Activated T-helper 1 cell treated with Interleukin-2 at 50 U/mL for 16 hours (primary cell): ENCODE data around the gene PLPPR5.
"Not testable (repeated sequence)": the region's sequence is repeated elsewhere in the genome, so short reads cannot be mapped to it uniquely, and the experiment has no call there.

Experiments used
- DNase-seq: peaks from one replicate; pipeline ENCODE4 v3.0.0-alpha.2; 2020; ENCODE audit warnings: low read depth

The PLPPR5 gene

DNA sequence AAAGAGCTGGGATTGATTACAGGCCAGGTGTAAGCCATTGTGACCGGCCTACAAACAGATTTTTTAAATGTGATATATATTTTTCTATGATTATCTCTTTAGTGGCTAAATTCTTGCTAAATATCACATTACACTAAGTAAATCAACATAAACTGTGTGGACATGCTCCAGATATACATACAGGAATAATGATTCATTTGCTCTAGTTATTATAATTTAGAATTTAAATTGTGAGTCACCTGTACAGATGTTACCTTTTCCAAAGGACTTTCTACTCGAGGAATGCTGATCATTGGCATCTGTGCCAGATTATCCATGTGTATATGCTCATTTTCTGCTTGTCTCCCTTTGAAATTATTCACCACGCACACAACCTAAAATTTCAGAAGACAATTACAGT lies 90.1 kb downstream of the PLPPR5 start:
- DNase-seq, result no peak

- no peak for DNase-seq
Observed at GRCh38 chr1:98910827-98911226, 93.8 kb downstream of the PLPPR5 start.

DNA sequence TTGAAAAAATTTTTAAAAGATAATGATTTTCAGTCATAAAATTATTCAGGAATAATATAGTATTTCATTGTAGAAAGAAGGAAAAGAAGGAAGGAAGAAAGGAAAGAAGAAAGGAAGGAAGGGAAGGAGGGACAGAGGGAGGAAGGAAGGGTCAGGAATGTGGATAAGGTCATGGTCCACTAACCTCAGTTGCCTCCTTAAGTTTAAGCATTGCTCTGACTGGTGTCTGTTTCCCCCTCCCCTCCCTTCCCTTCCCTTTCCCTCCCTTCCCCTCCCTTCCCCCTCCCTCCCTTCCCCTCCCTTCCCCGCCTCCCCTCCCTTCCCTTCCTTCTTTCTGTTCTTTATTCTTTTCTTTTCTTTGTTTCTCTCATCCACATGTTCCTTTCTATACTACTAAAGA lies 95.7 kb downstream of the PLPPR5 start:
- DNase-seq, result no peak

GRCh38 chr1:98906809-98907208 lies 97.9 kb downstream of the PLPPR5 start:
- no peak for DNase-seq

DNA sequence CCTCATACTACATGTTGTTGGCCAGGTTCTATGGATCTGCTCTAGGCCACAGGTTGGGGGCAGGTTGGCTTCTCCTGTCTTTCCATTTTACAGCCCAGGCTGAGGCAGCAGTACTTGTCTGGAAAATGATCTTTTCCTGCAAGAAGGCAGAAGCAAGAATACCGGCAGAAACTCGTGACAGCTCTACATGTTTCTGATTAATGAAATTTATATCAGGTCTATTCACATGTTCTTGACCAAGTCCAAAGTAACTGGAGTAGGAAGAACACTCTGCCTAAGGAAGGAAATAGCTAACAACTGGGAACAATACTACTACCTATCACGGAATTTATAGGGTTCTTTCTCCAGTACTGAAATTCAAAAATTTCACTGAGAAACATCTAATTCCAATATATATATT lies 98.3 kb downstream of the PLPPR5 start:
- no peak for DNase-seq

DNA sequence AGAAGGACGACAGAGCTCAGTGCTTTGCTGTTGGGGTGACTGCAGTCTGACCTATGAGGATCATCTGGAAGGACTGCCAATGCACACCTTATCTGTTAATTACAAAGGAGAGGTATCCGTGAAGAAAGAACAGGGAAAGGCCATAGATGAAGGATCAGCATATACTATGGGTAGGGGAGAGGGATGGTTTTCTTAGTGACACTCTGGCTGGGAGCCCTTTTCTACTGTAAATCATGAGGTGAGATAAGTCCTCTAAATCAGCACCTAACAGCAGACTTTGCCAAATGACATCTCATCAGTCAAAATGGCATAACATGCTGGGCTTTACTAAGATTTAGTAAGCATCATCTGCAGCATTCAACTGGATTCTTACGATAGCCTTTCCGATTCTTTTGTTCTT lies 100.0 kb downstream of the PLPPR5 start:
- DNase-seq, result no peak

GRCh38 chr1:98903726-98904125 lies 100.9 kb downstream of the PLPPR5 start:
- no peak for DNase-seq

DNA sequence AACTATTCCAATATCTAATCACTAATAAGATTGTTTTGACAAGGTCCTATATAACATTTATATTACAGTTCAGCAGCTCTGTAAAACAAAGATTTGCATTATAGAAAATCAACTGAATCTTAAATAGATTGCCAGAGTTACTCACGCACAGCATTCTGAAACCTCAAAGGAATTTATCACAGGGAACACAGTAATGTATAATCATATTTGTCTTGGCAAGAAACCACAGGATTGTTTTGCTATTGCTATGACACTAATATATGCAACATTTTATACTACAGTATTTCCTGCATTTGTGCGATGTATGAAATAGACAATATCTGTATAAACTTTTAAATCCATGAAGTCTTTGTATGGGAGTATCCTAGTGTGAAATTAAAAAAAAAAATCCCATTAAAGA lies 101.4 kb downstream of the PLPPR5 start:
- DNase-seq, result no peak

GRCh38 chr1:98898940-98899339 lies 105.7 kb downstream of the PLPPR5 start:
- DNase-seq, result no peak

DNA sequence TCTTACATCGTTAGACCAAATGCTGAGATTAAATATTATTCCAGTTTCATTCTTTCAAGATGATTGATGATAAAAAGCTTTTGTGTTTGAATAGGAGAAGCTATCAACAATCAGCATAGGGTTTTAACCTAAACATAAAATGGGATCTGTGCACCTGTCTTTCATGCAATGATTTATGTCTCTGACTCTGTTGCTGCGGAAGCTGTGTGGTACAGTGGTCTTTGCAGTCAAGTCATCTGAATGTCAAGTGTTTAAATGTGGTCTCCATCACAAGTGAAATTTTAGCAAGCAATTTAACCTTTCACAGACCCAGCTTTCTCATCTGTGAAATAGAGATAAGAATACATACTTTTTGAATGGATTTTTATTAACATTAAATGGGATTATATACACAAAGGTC lies 107.2 kb downstream of the PLPPR5 start:
- DNase-seq, result no peak

DNA sequence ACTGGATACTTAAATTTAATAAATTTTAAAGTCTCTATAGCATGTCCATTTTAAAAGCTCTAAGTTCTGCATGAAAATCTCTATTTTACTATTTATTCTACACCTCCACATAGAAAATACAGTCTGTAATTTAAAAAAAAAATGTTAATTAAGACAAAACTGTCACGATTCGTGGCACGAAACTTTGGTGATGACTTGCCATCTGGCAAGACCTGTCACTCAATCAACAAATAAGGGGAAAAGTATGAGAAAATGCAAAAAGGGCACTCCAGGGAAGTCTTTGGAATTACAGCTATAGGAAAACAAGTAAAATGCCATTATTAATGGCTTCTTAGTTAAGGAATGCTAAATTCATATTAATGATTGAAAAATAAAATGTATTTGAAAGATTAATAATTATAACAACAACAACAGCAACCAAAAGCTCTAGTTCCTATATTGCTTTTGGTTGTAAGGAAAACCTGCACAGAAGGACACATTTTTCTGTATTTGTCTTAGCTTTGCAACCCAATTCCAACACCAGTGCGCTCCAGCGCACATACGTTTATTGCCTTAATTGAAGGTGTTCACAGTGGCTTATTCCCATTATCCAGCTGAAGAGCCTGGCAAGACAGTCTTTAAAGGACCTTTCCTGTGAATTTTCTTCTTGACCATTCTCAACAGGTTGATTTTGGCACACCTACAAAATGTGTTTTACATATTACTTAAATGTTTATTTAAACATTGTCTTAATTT lies 107.8 kb downstream of the PLPPR5 start:
- DNase-seq, result no peak

- no peak for DNase-seq
Observed at GRCh38 chr1:98893371-98893770, 111.3 kb downstream of the PLPPR5 start.

DNA sequence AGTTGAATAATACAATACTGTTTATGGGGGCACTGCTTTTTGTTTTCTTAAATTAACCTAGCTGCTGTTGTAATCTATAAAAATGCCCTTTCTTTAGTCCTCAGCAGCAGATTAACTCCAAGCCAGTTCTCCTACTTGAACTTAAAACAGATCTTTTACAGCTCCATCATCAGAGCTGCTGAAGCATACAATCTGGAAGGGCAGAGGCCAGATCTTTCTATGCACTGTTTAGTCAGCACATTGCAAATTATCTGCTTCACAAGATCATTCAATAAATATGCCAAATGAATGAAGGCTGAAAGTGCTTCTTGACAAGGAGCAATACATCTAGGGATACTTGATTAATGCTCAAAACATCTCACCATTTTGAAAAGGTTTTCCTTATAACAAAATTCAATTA lies 115.8 kb downstream of the PLPPR5 start:
- DNase-seq, result no peak

- DNase-seq, result no peak
Observed at GRCh38 chr1:98887507-98887906, 117.2 kb downstream of the PLPPR5 start.

DNA sequence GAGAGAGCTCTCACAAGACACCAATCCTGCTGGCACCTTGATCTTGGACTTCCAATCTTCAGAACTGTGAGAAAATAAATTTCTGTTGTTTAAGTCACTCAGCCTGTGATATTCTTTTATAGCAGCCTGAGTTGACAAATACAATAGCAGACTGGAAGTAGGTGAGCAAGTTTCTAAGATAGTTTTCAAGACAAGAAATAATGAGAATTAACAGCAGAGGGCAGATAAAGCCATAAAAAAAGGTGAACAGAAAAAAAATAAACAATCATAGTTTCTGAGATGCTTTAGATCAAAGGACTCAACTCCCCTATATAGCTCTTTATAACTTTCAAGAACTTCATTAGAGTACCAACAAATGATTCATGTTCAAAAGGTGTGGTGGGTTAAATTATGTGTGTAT lies 119.8 kb downstream of the PLPPR5 start:
- DNase-seq, result no peak

DNA sequence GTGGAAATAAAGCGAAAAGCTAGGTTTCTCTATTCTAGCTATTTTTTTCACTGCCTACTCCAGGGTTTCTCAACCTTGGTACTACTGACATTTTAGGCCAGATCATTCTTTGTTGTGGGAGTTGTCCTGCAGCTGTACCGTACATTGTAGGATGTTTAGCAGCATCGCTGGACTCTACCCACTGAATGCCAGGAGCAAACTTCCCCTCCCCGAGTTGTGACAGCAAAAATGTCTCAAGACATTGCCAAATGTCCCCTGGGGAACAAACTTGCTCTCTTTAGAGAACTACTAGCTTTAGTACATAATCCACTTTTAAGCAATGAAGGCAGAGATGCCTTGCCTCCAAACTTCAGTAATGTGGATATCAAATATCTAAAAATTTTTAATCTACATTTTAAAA lies 122.8 kb downstream of the PLPPR5 start:
- no peak for DNase-seq

DNA sequence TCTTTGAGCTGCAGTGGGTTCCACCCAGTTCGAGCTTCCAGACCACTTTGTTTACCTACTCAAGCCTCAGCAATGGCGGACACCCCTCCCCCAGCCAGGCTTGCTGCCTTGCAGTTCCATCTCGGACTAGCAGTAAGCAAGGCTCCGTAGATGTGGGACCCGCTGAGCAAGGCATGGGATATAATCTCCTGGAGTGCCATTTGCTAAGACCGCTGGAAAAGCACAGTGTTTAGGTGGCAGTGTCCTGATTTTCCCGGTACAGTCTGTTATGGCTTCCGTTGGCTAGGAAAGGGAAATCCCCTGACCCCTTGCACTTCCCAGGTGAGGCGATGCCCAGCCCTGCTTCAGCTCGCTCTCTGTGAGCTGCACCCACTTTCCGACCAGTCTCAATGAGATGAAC lies 123.4 kb downstream of the PLPPR5 start:
- not testable (repeated sequence) for DNase-seq

DNA sequence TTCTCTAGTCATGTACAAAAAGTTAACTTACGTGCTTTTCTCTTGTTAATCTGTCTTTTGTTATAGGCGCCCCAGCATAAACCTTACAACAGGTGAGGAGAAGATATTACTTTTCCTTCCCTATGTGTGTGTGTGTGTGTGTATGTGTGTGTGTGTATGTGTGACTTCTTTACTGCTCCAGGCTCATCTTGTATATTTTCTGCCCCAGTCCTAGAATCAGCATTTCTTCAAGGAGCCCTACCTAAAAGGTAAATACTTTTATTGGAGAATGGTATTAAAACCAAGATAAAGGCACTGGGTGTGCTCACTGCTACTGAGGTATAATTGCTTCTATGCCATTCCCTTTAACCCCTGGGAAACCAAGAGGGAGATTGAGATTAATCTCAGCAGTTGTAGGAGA lies 129.8 kb downstream of the PLPPR5 start:
- DNase-seq, result no peak

GRCh38 chr1:98870959-98871903 lies 133.4 kb downstream of the PLPPR5 start:
- DNase-seq, result peak; percentile 8

DNA sequence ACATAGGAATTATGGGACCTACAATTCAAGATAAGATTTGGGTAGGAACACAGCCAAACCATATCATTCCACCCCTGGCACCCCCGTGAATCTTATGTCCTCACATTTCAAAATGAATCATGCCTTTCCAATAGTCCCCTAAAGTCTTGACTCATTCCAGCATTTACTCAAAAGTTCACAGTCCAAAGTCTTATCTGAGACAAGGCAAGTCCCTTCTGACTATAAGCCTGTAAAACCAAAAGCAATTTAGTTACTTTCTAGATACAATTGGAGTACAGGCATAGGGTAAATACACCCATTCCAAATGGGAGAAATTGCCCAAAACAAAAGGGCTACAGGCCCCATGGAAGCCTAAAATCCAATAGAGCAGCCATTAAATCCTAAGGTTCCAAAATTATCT lies 138.9 kb downstream of the PLPPR5 start:
- no peak for DNase-seq

DNA sequence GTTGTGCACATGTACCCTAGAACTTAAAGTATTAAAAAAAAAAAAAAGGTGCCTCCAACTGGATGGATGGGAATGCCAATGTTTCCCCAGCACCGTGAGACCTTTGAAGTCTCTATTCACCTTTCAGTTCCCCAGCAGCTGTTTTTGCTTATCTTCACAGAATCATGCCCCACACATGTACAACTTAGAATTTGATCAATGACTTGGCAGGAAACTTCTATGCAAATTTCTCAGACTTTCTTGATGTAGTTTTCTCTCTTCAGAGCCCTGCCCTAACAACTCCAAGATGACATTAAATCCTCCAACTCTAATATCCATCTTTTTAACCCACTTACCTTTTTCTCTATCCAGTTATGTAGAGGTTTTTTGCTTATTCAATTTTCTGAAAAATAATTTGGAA lies 144.3 kb downstream of the PLPPR5 start:
- no peak for DNase-seq

- DNase-seq, result no peak
Observed at GRCh38 chr1:98854137-98854536, 150.5 kb downstream of the PLPPR5 start.

GRCh38 chr1:98849969-98850636 lies 154.6 kb downstream of the PLPPR5 start:
- DNase-seq, result no peak
